Measurements from ENCODE around the gene DOK5.

Gene DOK5

GRCh38 chr20:54488442-54488841 lies 13.0 kb downstream of the DOK5 start:
- Histone ChIP-seq H3K9ac (ENCODE audit: low read depth, low read length, poor library complexity, severe bottlenecking) (no peak overlapping the region), H3K9me3 (ENCODE audit: insufficient read depth, low read depth, low read length) (no peaks in the 10 kb centered on the region), H3K27me3 (ENCODE audit: insufficient read depth, low read length, poor library complexity, severe bottlenecking) (no peaks in the 10 kb centered on the region), H3K4me2 (ENCODE audit: low read depth, low read length, poor library complexity, severe bottlenecking) (no peak overlapping the region), H3K4me3 (ENCODE audit: low read length, poor library complexity, severe bottlenecking) (no peak overlapping the region), H3K4me1 (ENCODE audit: insufficient read depth, low read length, poor library complexity, severe bottlenecking) (no peaks in the 10 kb centered on the region), H3K9me2 (replicated peaks; ENCODE audit: low read depth, low read length) (no peaks in the 10 kb centered on the region), H3K79me2 (ENCODE audit: insufficient read depth, low read length) (no peaks in the 10 kb centered on the region), H3K36me3 (ENCODE audit: insufficient read depth, low read length) (no peaks in the 10 kb centered on the region), H2AFZ (ENCODE audit: low read length) (no peak overlapping the region), H4K20me1 (ENCODE audit: insufficient read depth, low read length, poor library complexity, severe bottlenecking) (no peaks in the 10 kb centered on the region), H3F3A (ENCODE audit: low read depth) (no peaks in the 10 kb centered on the region)
- no peak for TF ChIP-seq EZH2phosphoT487 (IDR thresholded peaks at IDR 0.05; ENCODE audit: borderline replicate concordance)
- TF ChIP-seq CTCF (conservative IDR thresholded peaks at IDR 0.05; ENCODE audit: low read length): no peak

GRCh38 chr20:54491506-54491905 lies 16.1 kb downstream of the DOK5 start:
- Histone ChIP-seq H4K20me1 (ENCODE audit: insufficient read depth, low read length, poor library complexity, severe bottlenecking) (no peaks in the 10 kb centered on the region), H3K27me3 (ENCODE audit: insufficient read depth, low read length, poor library complexity, severe bottlenecking) (no peaks in the 10 kb centered on the region), H3K9me2 (replicated peaks; ENCODE audit: low read depth, low read length) (no peaks in the 10 kb centered on the region), H3K4me1 (ENCODE audit: insufficient read depth, low read length, poor library complexity, severe bottlenecking) (no peaks in the 10 kb centered on the region), H2AFZ (ENCODE audit: low read length) (no peak overlapping the region), H3K9me3 (ENCODE audit: insufficient read depth, low read depth, low read length) (no peaks in the 10 kb centered on the region), H3K4me2 (ENCODE audit: low read depth, low read length, poor library complexity, severe bottlenecking) (no peak overlapping the region), H3K9ac (ENCODE audit: low read depth, low read length, poor library complexity, severe bottlenecking) (no peak overlapping the region), H3K36me3 (ENCODE audit: insufficient read depth, low read length) (no peaks in the 10 kb centered on the region), H3K4me3 (ENCODE audit: low read length, poor library complexity, severe bottlenecking) (no peak overlapping the region), H3F3A (ENCODE audit: low read depth) (no peaks in the 10 kb centered on the region), H3K79me2 (ENCODE audit: insufficient read depth, low read length) (no peaks in the 10 kb centered on the region)
- TF ChIP-seq EZH2phosphoT487 (IDR thresholded peaks at IDR 0.05; ENCODE audit: borderline replicate concordance): no peak
- TF ChIP-seq CTCF (conservative IDR thresholded peaks at IDR 0.05; ENCODE audit: low read length): no peak

GRCh38 chr20:54494303-54495006 lies 19.1 kb downstream of the DOK5 start:
- no peak overlapping the region for H3K4me2 ChIP-seq (ENCODE audit: low read depth, low read length, poor library complexity, severe bottlenecking)
- H3K36me3 ChIP-seq (ENCODE audit: insufficient read depth, low read length): no peaks in the 10 kb centered on the region
- no peaks in the 10 kb centered on the region for H3K27me3 ChIP-seq (ENCODE audit: insufficient read depth, low read length, poor library complexity, severe bottlenecking)
- no peaks in the 10 kb centered on the region for H4K20me1 ChIP-seq (ENCODE audit: insufficient read depth, low read length, poor library complexity, severe bottlenecking)
- H3K9me2 ChIP-seq (replicated peaks; ENCODE audit: low read depth, low read length): no peaks in the 10 kb centered on the region
- no peaks in the 10 kb centered on the region for H3K79me2 ChIP-seq (ENCODE audit: insufficient read depth, low read length)
- H3F3A ChIP-seq (ENCODE audit: low read depth): no peaks in the 10 kb centered on the region
- H3K4me3 ChIP-seq (ENCODE audit: low read length, poor library complexity, severe bottlenecking): no peak overlapping the region
- H3K9ac ChIP-seq (ENCODE audit: low read depth, low read length, poor library complexity, severe bottlenecking): no peak overlapping the region
- no peaks in the 10 kb centered on the region for H3K9me3 ChIP-seq (ENCODE audit: insufficient read depth, low read depth, low read length)
- no peak overlapping the region for H2AFZ ChIP-seq (ENCODE audit: low read length)
- no peaks in the 10 kb centered on the region for H3K4me1 ChIP-seq (ENCODE audit: insufficient read depth, low read length, poor library complexity, severe bottlenecking)
- no peak for TF ChIP-seq CTCF (conservative IDR thresholded peaks at IDR 0.05; ENCODE audit: low read length)
- no peak for TF ChIP-seq EZH2phosphoT487 (IDR thresholded peaks at IDR 0.05; ENCODE audit: borderline replicate concordance)

Measured in Loucy (cell line).